H9 (cell line): ENCODE measurements around the gene THBS2. TPM values are rescaled to one million over a fixed set of nuclear protein-coding genes. Genes with fewer than 3 reads are reported as not detected.

Source experiments
- DNase-seq: peaks from one replicate; pipeline ENCODE4 v3.0.0-alpha.2; 2017
- H2AFZ ChIP-seq: one replicate; pipeline ENCODE4 v1.6.1; 2013; ENCODE audit warnings: mild to moderate bottlenecking, low read length, control low read depth, moderate library complexity
- H2AK5ac ChIP-seq: 2 replicates; pipeline ENCODE4 v1.6.1; 2013; ENCODE audit warnings: low read length, control low read depth, mixed read lengths; ENCODE audit not compliant: insufficient read length
- H2BK120ac ChIP-seq: one replicate; pipeline ENCODE4 v1.6.1; 2013; ENCODE audit warnings: low read depth, mild to moderate bottlenecking, low read length, control low read depth, inconsistent platforms; ENCODE audit not compliant: poor library complexity, severe bottlenecking
- H2BK12ac ChIP-seq: 2 replicates; pipeline ENCODE4 v1.6.1; 2013; ENCODE audit warnings: low read length, control low read depth, mixed read lengths, low read depth; ENCODE audit not compliant: insufficient read length
- H2BK15ac ChIP-seq: 2 replicates; pipeline ENCODE4 v1.6.1; 2013; ENCODE audit warnings: low read depth, low read length, control low read depth
- H2BK20ac ChIP-seq: one replicate; pipeline ENCODE4 v1.6.1; 2013; ENCODE audit warnings: low read depth, mild to moderate bottlenecking, low read length, control low read depth, inconsistent platforms; ENCODE audit not compliant: poor library complexity, severe bottlenecking
- H2BK5ac ChIP-seq: 2 replicates; pipeline ENCODE4 v1.6.1; 2013; ENCODE audit warnings: low read length, control low read depth, mixed read lengths; ENCODE audit not compliant: insufficient read length
- H3K14ac ChIP-seq: 2 replicates; pipeline ENCODE4 v1.6.1; 2013; ENCODE audit warnings: low read length, control low read depth; ENCODE audit not compliant: insufficient read depth
- H3K18ac ChIP-seq: 2 replicates; pipeline ENCODE4 v1.6.1; 2013; ENCODE audit warnings: low read depth, mild to moderate bottlenecking, mixed read lengths, low read length, control low read depth; ENCODE audit not compliant: insufficient read length
- H3K23ac ChIP-seq: 2 replicates; pipeline ENCODE4 v1.6.1; 2013; ENCODE audit warnings: low read length, control low read depth, mixed read lengths, low read depth; ENCODE audit not compliant: insufficient read length
- H3K23me2 ChIP-seq: 2 replicates; pipeline ENCODE4 v1.6.1; 2013; ENCODE audit warnings: low read depth, mild to moderate bottlenecking, mixed read lengths, low read length, control low read depth; ENCODE audit not compliant: insufficient read length, poor library complexity, severe bottlenecking
- H3K27ac ChIP-seq: 2 replicates; pipeline ENCODE4 v1.5.1; 2013; ENCODE audit warnings: low read length, control low read depth, mixed read lengths, low read depth; ENCODE audit not compliant: insufficient read length
- H3K27me3 ChIP-seq: 2 replicates; pipeline ENCODE4 v1.6.1; 2013; ENCODE audit warnings: low read length, control low read depth, inconsistent platforms; ENCODE audit not compliant: insufficient read depth
- H3K4ac ChIP-seq: 2 replicates; pipeline ENCODE4 v1.6.1; 2013; ENCODE audit warnings: low read depth, mild to moderate bottlenecking, control low read depth, inconsistent platforms, low read length, moderate library complexity
- H3K4me1 ChIP-seq: 2 replicates; pipeline ENCODE4 v1.6.1; 2013; ENCODE audit warnings: low read length, control low read depth, inconsistent platforms; ENCODE audit not compliant: insufficient read depth
- H3K4me2 ChIP-seq: 2 replicates; pipeline ENCODE4 v1.6.1; 2013; ENCODE audit warnings: low read length, control low read depth, mixed read lengths; ENCODE audit not compliant: insufficient read length, insufficient read depth
- H3K56ac ChIP-seq: 2 replicates; pipeline ENCODE4 v1.6.1; 2013; ENCODE audit warnings: low read depth, mild to moderate bottlenecking, mixed read lengths, low read length, control low read depth; ENCODE audit not compliant: insufficient read length
- H3K79me1 ChIP-seq: 2 replicates; pipeline ENCODE4 v1.6.1; 2013; ENCODE audit warnings: low read depth, mild to moderate bottlenecking, moderate library complexity, low read length, control low read depth, inconsistent platforms; ENCODE audit not compliant: insufficient read depth, poor library complexity, severe bottlenecking
- H3K79me2 ChIP-seq: 2 replicates; pipeline ENCODE4 v1.6.1; 2013; ENCODE audit warnings: low read length, control low read depth, inconsistent platforms; ENCODE audit not compliant: insufficient read depth
- H3K9ac ChIP-seq: 2 replicates; pipeline ENCODE4 v1.6.1; 2013; ENCODE audit warnings: low read length, control low read depth, mixed read lengths; ENCODE audit not compliant: insufficient read length; ENCODE audit errors: extremely low read depth
- H3K9me3 ChIP-seq: one replicate; pipeline ENCODE4 v1.6.1; 2013; ENCODE audit warnings: low read depth, low read length, inconsistent platforms; ENCODE audit not compliant: control insufficient read depth
- H3T11ph ChIP-seq: one replicate; pipeline ENCODE4 v1.6.1; 2013; ENCODE audit warnings: mild to moderate bottlenecking, low read length, control low read depth, inconsistent platforms
- H4K20me1 ChIP-seq: one replicate; pipeline ENCODE4 v1.6.1; 2013; ENCODE audit not compliant: control insufficient read depth, insufficient read length, insufficient read depth
- H4K5ac ChIP-seq: 2 replicates; pipeline ENCODE4 v1.6.1; 2013; ENCODE audit warnings: low read depth, mild to moderate bottlenecking, mixed read lengths, low read length, control low read depth; ENCODE audit not compliant: insufficient read length
- H4K8ac ChIP-seq: replicated peaks from 2 replicates; pipeline ENCODE4 v1.6.1; 2013; ENCODE audit warnings: low read length, control low read depth, mixed read lengths, low read depth; ENCODE audit not compliant: insufficient read length
- H4K91ac ChIP-seq: 2 replicates; pipeline ENCODE4 v1.6.1; 2013; ENCODE audit warnings: low read depth, mild to moderate bottlenecking, moderate library complexity, mixed read lengths, low read length, control low read depth; ENCODE audit not compliant: insufficient read length
- H3K27ac Mint-ChIP-seq, 3 experiments: 2 replicates in 2 of 3; 3 replicates in 1 of 3; pipeline ENCODE4 v1.8.0; 2020 to 2021; ENCODE audit warnings: mixed read lengths in 3 of 3, mild to moderate bottlenecking in 1 of 3, moderate library complexity in 1 of 3
- H3K27me3 Mint-ChIP-seq: 2 replicates; pipeline ENCODE4 v1.8.0; 2021; ENCODE audit warnings: low read depth, mild to moderate bottlenecking, moderate library complexity, mixed read lengths
- H3K36me3 Mint-ChIP-seq, 3 experiments: 2 replicates in 2 of 3; 3 replicates in 1 of 3; pipeline ENCODE4 v1.8.0; 2020 to 2021; ENCODE audit warnings: low read depth in 3 of 3, mixed read lengths in 3 of 3; ENCODE audit not compliant: insufficient read depth in 1 of 3
- H3K4me1 Mint-ChIP-seq, 2 experiments: 2 replicates each; pipeline ENCODE4 v1.8.0; 2020; ENCODE audit warnings: mixed read lengths in 2 of 2
- H3K4me3 Mint-ChIP-seq, 2 experiments: 2 replicates in 1 of 2; 3 replicates in 1 of 2; pipeline ENCODE4 v1.8.0; 2020 to 2021; ENCODE audit warnings: mild to moderate bottlenecking in 2 of 2, mixed read lengths in 2 of 2, moderate library complexity in 1 of 2
- H3K9me3 Mint-ChIP-seq, 2 experiments: 2 replicates in 1 of 2; 3 replicates in 1 of 2; pipeline ENCODE4 v1.8.0; 2020; ENCODE audit warnings: mild to moderate bottlenecking in 2 of 2, mixed read lengths in 2 of 2, moderate library complexity in 1 of 2
- WGBS: extraction: QIAGEN DNeasy Blood & Tissue Kit; methylation state at CpG from one replicate; pipeline ENCODE4 v1.1.7; 2013; ENCODE audit warnings: missing lambda C conversion rate, low lambda C conversion rate, mixed read lengths; ENCODE audit not compliant: insufficient read length; ENCODE audit errors: extremely low coverage; 5-methylcytosine and 5-hydroxymethylcytosine counted together
- total RNA-seq: library from RNA; stranded (reverse); gene quantifications from 2 replicates; pipeline ENCODE4 v1.2.1, GENCODE V29; 2021
- TF ChIP-seq, protein P1 (sequence below): fragments of 200-600 bp; sonication (generic); conservative IDR thresholded peaks from 3 replicates; pipeline ENCODE4 v1.8.0; 2021; ENCODE audit warnings: antibody characterized with exemption, mild to moderate bottlenecking

Gene THBS2
- total RNA-seq, 1 experiment from 2014 or later, result 14.7 TPM

GRCh38 chr6:169269180-169270076, 15.8 kb upstream of the THBS2 start:
- Histone ChIP-seq H4K8ac (no peak overlapping the region), H3K4me1 (peaks cover 3% of the 10 kb centered on the region; the same call in 1 of the 2 replicates), H2AFZ (no peak overlapping the region), H3K9me3 (no peaks in the 10 kb centered on the region), H3T11ph (no peak overlapping the region), H2BK15ac (no peak overlapping the region), H2BK5ac (no peak overlapping the region), H3K56ac (no peak overlapping the region), H3K18ac (no peak overlapping the region), H3K79me1 (no peaks in the 10 kb centered on the region), H3K79me2 (no peaks in the 10 kb centered on the region), H3K4ac (no peak overlapping the region), H3K14ac (no peak overlapping the region), H2BK12ac (no peak overlapping the region), H2AK5ac (no peak overlapping the region), H3K4me2 (no peak overlapping the region), H3K27me3 (no peaks in the 10 kb centered on the region), H4K5ac (no peak overlapping the region), H2BK20ac (no peak overlapping the region), H4K20me1 (no peaks in the 10 kb centered on the region), H3K9ac (no peak overlapping the region), H2BK120ac (no peak overlapping the region), H3K27ac (no peak overlapping the region), H4K91ac (no peak overlapping the region), H3K23ac (no peak overlapping the region), H3K23me2 (no peaks in the 10 kb centered on the region)
- H3K36me3 Mint-ChIP-seq, result peaks cover 0 to 19% (median 5%) of the 10 kb centered on the region in 3 experiments; a peak in 5 of 7 replicates
- WGBS, result no CpG with 5 or more reads among the region's 9 CpGs
- peaks cover 14% of the 10 kb centered on the region for H3K27me3 Mint-ChIP-seq
- H3K4me3 Mint-ChIP-seq, result no peak overlapping the region
- H3K27ac Mint-ChIP-seq, result peak overlapping the region; percentile 17 to 40 (median 18); a peak in 4 of 7 replicates
- no peak for DNase-seq
- TF ChIP-seq, protein P1, sequence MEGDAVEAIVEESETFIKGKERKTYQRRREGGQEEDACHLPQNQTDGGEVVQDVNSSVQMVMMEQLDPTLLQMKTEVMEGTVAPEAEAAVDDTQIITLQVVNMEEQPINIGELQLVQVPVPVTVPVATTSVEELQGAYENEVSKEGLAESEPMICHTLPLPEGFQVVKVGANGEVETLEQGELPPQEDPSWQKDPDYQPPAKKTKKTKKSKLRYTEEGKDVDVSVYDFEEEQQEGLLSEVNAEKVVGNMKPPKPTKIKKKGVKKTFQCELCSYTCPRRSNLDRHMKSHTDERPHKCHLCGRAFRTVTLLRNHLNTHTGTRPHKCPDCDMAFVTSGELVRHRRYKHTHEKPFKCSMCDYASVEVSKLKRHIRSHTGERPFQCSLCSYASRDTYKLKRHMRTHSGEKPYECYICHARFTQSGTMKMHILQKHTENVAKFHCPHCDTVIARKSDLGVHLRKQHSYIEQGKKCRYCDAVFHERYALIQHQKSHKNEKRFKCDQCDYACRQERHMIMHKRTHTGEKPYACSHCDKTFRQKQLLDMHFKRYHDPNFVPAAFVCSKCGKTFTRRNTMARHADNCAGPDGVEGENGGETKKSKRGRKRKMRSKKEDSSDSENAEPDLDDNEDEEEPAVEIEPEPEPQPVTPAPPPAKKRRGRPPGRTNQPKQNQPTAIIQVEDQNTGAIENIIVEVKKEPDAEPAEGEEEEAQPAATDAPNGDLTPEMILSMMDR, result no peak
- H3K4me1 Mint-ChIP-seq, result peaks cover 37 to 39% of the 10 kb centered on the region in 2 experiments
- H3K9me3 Mint-ChIP-seq, result peaks cover 8 to 16% of the 10 kb centered on the region in 2 experiments; a peak in 4 of 5 replicates
